Measurements from ENCODE around the gene UNC5C. TPM values are rescaled to one million over a fixed set of nuclear protein-coding genes. Genes with fewer than 3 reads are reported as not detected.

UNC5C gene
- total and polyA plus RNA-seq, 10 of the 15 experiments (the other 5 are each of a cell fraction or from before 2014, with no cell fraction given): 0.02 to 2.0 (median 0.15) TPM; not detected in 1

GRCh38 chr4:95249426-95250021, 299.2 kb downstream of the UNC5C start:
- ChIA-PET RAD21 (ENCODE audit: unreplicated experiment) (no interaction called here), POLR2A (no interaction called here), SMC1A (ENCODE audit: uncharacterized antibody, unreplicated experiment) (no interaction called here), CTCF (no interaction called here)
- Histone ChIP-seq H3K36me3 (ENCODE audit: control insufficient read depth in 2 of 2, insufficient read depth in 2 of 2, low read length in 1 of 2) (no peaks in the 10 kb centered on the region), H4K20me1 (ENCODE audit: control insufficient read depth, insufficient read depth) (no peaks in the 10 kb centered on the region), H3K4me2 (ENCODE audit: control insufficient read depth, insufficient read depth) (no peak overlapping the region), H3K9me3 (replicated peaks; ENCODE audit: control insufficient read depth, insufficient read depth, low read length) (no peaks in the 10 kb centered on the region), H3K4me1 (ENCODE audit: control insufficient read depth, insufficient read depth, low read length) (no peaks in the 10 kb centered on the region), H3K4me3 (no peak overlapping the region), H2AFZ (ENCODE audit: control insufficient read depth, low read depth, low read length) (no peak overlapping the region), H3K79me2 (ENCODE audit: control insufficient read depth, insufficient read depth, low read length) (no peaks in the 10 kb centered on the region), H3K9ac (ENCODE audit: control insufficient read depth, insufficient read depth, low read length) (no peak overlapping the region), H3K27ac (ENCODE audit: control insufficient read depth, insufficient read depth) (no peak overlapping the region), H3K27me3 (replicated peaks in 1 of 2; ENCODE audit: control insufficient read depth in 2 of 2, insufficient read depth in 2 of 2, low read length in 1 of 2) (no peaks in the 10 kb centered on the region)
- ATAC-seq (no peak; the same call in 1 of the 3 replicates), DNase-seq (ENCODE audit: low read depth, low spot score) (no peak), FAIRE-seq (no peak)
- WGBS (ENCODE audit: insufficient coverage, insufficient replicate concordance, low lambda C conversion rate, missing lambda C conversion rate): 0% methylated on average over 3 of the region's 3 CpGs
- BruUV-seq (replicated peaks): no TSS peak
- in situ Hi-C loops (cut with MboI): no loop called here
- intact Hi-C loops (cut with micrococcal nuclease; ENCODE audit: unreplicated experiment): no loop called here
- TF ChIP-seq E4F1 (IDR thresholded peaks at IDR 0.05; ENCODE audit: borderline replicate concordance, partially characterized antibody) (no peak), HCFC1 (IDR thresholded peaks at IDR 0.05; ENCODE audit: low read length) (no peak), ZBTB4 (CRISPR knock-in tag; IDR thresholded peaks at IDR 0.05) (no peak), GABPA (IDR thresholded peaks at IDR 0.05; ENCODE audit: low read depth) (no peak), ATF7 (IDR thresholded peaks at IDR 0.05; ENCODE audit: low read depth) (no peak), IRF5 (IDR thresholded peaks at IDR 0.05; ENCODE audit: borderline replicate concordance) (no peak), HDAC2 (IDR thresholded peaks at IDR 0.05) (no peak), ASH2L (IDR thresholded peaks at IDR 0.05; ENCODE audit: borderline replicate concordance, low read depth) (no peak), RELA (IDR thresholded peaks at IDR 0.05; ENCODE audit: borderline replicate concordance, partially characterized antibody) (no peak), SRF (IDR thresholded peaks at IDR 0.05; ENCODE audit: low read depth in 2 of 2, low read length in 2 of 2) (no peak), PBX3 (IDR thresholded peaks at IDR 0.05; ENCODE audit: insufficient replicate concordance, low read depth, low read length) (no peak), MEF2B (IDR thresholded peaks at IDR 0.05; ENCODE audit: partially characterized antibody, poor library complexity, severe bottlenecking) (no peak), ZNF384 (IDR thresholded peaks at IDR 0.05; ENCODE audit: borderline replicate concordance, low read depth, low read length) (no peak), LARP7 (IDR thresholded peaks at IDR 0.05) (no peak), BHLHE40 (IDR thresholded peaks at IDR 0.05; ENCODE audit: borderline replicate concordance in 1 of 2, low read depth in 2 of 2, low read length in 1 of 2) (no peak), MTA3 (IDR thresholded peaks at IDR 0.05; ENCODE audit: borderline replicate concordance, low read length) (no peak)

Data from GM12878 (cell line).